Tibial artery (tissue), 4 donors: ENCODE results near the gene SPATC1L.
A peak's percentile ranks its signal among the peaks of the same experiment; 100 is the strongest.

Experiments used
- DNase-seq, 2 donors: peaks; one replicate each; pipeline ENCODE4 v3.0.0-alpha.2; 2019
- H3K27ac ChIP-seq, 2 donors: fragments of 200-600 bp; sonication (generic) in 1 of 2; 1 replicate in 1 of 2; 2 replicates in 1 of 2; pipeline ENCODE4 v1.5.1; 2018 to 2019; ENCODE audit warnings: mild to moderate bottlenecking in 1 of 2
- H3K27me3 ChIP-seq, 2 donors: fragments of 200-600 bp; sonication (generic) in 1 of 2; one replicate each; pipeline versions ENCODE4 v1.5.1 to v1.6.0; 2016 to 2019
- H3K36me3 ChIP-seq, 3 donors: fragments of 200-600 bp; sonication (generic) in 2 of 3; one replicate each; pipeline ENCODE4 v1.5.1; 2016 to 2019; ENCODE audit warnings: mild to moderate bottlenecking in 2 of 3
- H3K4me1 ChIP-seq, 4 donors: fragments of 200-600 bp; sonication (generic) in 2 of 4; 1 replicate in 3 of 4; 2 replicates in 1 of 4; pipeline ENCODE4 v1.5.1; 2016 to 2019
- H3K4me3 ChIP-seq, 2 donors: fragments of 200-600 bp; sonication (generic) in 1 of 2; 1 replicate in 1 of 2; 2 replicates in 1 of 2; pipeline ENCODE4 v1.5.1; 2018 to 2019; ENCODE audit warnings: mild to moderate bottlenecking in 2 of 2
- H3K9me3 ChIP-seq, 3 donors: fragments of 200-600 bp; sonication (generic) in 1 of 3; one replicate each; pipeline ENCODE4 v1.5.1; 2016 to 2019
- intact Hi-C: fragments of 100-400 bp; cut with DNase I; formaldehyde crosslinking; loops from one replicate; pipeline ENCODE4 v1.15.0; 2023; ENCODE audit warnings: low total_unique reads
- TF ChIP-seq, protein P1 (sequence below), 2 experiments: fragments of 200-600 bp in 1 of 2; fragments of 450-650 bp in 1 of 2; IDR thresholded peaks; one replicate each; pipeline ENCODE4 v1.5.1; 2017 to 2019; ENCODE audit warnings: antibody characterized with exemption in 2 of 2, mild to moderate bottlenecking in 1 of 2, moderate library complexity in 1 of 2

SPATC1L gene

DNA sequence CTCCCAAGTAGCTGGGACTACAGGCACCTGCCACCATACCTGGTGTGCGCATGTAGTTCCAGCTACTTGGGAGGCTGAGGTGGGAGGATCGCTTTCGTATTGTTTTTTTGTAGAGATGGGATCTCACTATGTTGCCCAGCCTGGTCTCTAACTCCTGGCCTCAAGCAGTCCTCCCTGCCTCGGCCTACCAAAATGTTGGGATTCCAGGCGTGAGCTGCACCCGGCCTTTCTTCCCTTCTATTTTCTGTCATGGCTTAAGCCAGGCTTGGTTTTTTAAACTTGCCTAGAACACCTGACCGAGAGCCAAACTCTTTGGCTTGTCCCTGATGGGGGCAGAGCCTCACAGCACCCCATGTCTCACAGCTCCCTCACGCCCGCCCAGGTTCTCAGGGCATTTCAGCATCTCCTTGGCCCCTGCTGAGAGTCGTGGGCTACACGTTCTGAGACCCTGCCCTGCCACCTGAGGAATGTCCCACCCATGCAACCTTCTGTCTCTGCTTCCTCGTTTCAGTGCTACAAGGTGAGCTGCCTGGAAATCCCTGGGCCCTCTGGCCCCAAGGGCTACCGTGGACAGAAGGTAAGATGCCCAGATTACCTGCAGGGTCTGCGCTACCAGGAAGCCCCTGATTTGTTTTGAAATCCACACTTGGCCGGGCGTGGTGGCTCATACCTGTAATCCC lies 70.6 kb downstream of the SPATC1L start:
- intact Hi-C loops: loop anchor here (10.0 kb wide), 1 partner anchor 589 kb away; no protein-coding TSS in a partner anchor
- Histone ChIP-seq H3K4me1 (peaks cover 0 to 27% (median 25%) of the 10 kb centered on the region in 4 donors), H3K36me3 (peaks cover 67 to 76% (median 69%) of the 10 kb centered on the region in 3 donors), H3K27ac (no peak overlapping the region), H3K27me3 (no peaks in the 10 kb centered on the region), H3K4me3 (no peak overlapping the region), H3K9me3 (no peaks in the 10 kb centered on the region)
- DNase-seq: no peak
- TF ChIP-seq, protein P1, sequence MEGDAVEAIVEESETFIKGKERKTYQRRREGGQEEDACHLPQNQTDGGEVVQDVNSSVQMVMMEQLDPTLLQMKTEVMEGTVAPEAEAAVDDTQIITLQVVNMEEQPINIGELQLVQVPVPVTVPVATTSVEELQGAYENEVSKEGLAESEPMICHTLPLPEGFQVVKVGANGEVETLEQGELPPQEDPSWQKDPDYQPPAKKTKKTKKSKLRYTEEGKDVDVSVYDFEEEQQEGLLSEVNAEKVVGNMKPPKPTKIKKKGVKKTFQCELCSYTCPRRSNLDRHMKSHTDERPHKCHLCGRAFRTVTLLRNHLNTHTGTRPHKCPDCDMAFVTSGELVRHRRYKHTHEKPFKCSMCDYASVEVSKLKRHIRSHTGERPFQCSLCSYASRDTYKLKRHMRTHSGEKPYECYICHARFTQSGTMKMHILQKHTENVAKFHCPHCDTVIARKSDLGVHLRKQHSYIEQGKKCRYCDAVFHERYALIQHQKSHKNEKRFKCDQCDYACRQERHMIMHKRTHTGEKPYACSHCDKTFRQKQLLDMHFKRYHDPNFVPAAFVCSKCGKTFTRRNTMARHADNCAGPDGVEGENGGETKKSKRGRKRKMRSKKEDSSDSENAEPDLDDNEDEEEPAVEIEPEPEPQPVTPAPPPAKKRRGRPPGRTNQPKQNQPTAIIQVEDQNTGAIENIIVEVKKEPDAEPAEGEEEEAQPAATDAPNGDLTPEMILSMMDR (IDR thresholded peaks at IDR 0.05): no peak

DNA sequence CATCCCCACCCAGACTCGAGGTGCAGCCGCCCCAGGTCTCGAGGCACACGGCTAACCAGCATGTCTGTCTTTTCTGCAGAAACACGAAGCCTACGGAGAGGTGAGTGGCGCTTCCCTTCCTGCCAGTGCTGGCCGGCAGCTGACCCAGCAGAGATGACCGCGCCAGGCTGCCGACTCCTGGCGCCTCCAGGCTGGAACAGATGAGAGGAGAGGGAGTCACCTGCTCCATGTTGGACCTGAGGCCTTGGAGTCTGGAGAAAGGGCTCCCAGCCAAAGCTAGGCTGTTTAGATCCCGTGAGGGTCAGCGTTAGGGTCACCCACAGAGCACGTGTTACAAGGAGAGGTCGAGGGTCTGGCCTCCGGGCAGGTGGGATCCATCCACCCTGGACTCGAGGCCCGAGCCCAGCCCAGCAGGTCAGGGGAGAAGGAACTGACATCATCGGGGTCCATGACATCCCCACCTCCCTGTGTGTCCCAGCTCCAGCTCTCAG lies 71.5 kb downstream of the SPATC1L start:
- peak in 1 of 2 donors; percentile 20 for DNase-seq
- Histone ChIP-seq H3K36me3 (peaks cover 58 to 68% (median 64%) of the 10 kb centered on the region in 3 donors), H3K4me3 (no peak overlapping the region), H3K27me3 (no peaks in the 10 kb centered on the region), H3K27ac (no peak overlapping the region), H3K4me1 (peaks cover 0 to 31% (median 25%) of the 10 kb centered on the region in 4 donors), H3K9me3 (no peaks in the 10 kb centered on the region)
- intact Hi-C loops: loop anchor here (10.0 kb wide), 1 partner anchor 588 kb away; no protein-coding TSS in a partner anchor
- TF ChIP-seq, protein P1 (IDR thresholded peaks at IDR 0.05): no peak

DNA sequence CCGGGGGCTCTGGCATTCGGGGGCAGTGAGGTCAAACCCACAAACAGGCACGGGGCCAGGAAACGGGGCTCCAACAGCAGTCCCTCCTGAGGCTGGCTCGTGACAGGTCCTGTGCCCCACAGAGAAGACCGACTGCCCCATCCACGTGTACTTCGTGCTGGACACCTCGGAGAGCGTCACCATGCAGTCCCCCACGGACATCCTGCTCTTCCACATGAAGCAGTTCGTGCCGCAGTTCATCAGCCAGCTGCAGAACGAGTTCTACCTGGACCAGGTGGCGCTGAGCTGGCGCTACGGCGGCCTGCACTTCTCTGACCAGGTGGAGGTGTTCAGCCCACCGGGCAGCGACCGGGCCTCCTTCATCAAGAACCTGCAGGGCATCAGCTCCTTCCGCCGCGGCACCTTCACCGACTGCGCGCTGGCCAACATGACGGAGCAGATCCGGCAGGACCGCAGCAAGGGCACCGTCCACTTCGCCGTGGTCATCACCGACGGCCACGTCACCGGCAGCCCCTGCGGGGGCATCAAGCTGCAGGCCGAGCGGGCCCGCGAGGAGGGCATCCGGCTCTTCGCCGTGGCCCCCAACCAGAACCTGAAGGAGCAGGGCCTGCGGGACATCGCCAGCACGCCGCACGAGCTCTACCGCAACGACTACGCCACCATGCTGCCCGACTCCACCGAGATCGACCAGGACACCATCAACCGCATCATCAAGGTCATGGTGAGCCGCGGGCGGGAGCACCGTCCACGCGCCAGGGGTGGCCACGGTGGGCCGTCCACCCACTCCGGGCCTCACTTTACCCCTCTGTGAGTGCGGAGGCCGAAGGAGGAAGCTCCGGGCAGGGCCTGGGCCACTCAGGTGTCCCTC lies 72.2 kb downstream of the SPATC1L start:
- DNase-seq: peak in 1 of 2 donors; percentile 21
- Histone ChIP-seq H3K27me3 (no peaks in the 10 kb centered on the region), H3K36me3 (peaks cover 52 to 61% (median 57%) of the 10 kb centered on the region in 3 donors), H3K9me3 (no peaks in the 10 kb centered on the region), H3K27ac (no peak overlapping the region), H3K4me1 (peaks cover 0 to 38% (median 25%) of the 10 kb centered on the region in 4 donors), H3K4me3 (no peak overlapping the region)
- intact Hi-C loops: loop anchor here (10.0 kb wide), 1 partner anchor 587 kb away; no protein-coding TSS in a partner anchor
- TF ChIP-seq, protein P1 (IDR thresholded peaks at IDR 0.05): no peak

DNA sequence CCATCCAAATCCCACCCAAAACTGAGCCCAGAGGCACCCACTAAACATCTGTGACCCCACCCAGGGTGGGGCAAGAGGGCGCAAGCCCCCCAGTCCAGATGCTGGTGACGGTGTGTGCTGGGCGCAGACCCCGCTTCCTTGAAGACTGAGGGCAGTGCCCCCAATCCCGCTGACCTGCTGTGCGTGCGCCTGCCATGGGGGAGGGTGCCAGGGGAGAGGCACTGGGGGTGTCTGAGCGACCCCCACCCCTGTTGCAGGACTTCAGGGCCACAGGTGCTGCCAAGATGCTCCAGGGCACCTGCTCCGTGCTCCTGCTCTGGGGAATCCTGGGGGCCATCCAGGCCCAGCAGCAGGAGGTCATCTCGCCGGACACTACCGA lies 73.1 kb downstream of the SPATC1L start:
- no peaks in the 10 kb centered on the region for H3K9me3 ChIP-seq
- TF ChIP-seq, protein P1 (IDR thresholded peaks at IDR 0.05): no peak
- no peak for DNase-seq
- peak overlapping the region; percentile 34 to 64 for H3K27ac ChIP-seq
- no peaks in the 10 kb centered on the region for H3K27me3 ChIP-seq
- H3K4me3 ChIP-seq: no peak overlapping the region
- intact Hi-C loops: loop anchor here (10.0 kb wide), 1 partner anchor 586 kb away; no protein-coding TSS in a partner anchor
- peaks cover 0 to 47% (median 25%) of the 10 kb centered on the region in 4 donors for H3K4me1 ChIP-seq
- H3K36me3 ChIP-seq: peaks cover 43 to 52% (median 48%) of the 10 kb centered on the region in 3 donors
